ENCODE data around the gene B4GALT5. TPM values are rescaled to one million over a fixed set of nuclear protein-coding genes. Genes with fewer than 3 reads are reported as not detected.

Gene B4GALT5
- total RNA-seq, 2 experiments from 2014 or later = 9.8 to 18.8 TPM

DNA sequence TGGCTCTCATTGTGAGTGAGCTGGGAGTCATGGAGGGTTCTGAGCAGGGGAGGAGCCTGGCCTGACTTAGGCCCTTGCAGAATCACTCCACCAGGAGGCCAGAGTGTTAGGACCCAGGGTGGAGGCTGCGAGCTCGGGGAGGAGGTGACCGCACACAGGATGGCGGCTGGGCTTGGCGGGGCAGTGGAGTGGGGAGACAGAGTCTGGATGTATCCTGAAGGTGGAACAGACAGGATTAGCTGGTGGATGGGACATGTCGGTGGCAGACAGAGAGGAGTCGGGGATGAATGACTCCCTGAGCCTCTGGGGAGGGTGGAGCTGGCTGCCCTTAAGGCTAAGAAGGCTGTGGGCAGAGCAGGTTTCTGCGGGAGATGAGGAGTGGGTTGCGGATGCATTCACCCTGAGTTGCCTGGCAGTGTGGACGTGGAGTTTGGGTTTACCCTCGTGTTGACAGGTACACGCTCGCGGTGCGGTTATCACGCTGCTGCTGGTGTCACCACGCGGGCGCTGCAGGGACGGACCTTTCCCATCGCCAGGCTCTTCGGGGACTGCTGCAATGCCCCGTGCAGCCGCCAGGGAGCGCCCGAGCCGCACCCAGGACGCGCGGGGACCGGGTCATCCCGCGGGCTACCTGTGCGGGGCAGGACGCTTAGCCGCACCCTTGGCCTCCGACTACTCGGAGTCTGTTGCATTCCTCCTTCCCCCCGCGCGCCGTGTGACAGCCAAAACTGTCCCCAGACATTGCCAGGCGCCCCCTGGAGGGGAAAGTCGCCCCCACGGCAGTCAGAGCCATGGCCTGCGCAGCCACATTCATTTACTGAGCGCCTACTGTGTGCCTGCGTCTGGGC, 102.8 kb downstream of the B4GALT5 start:
- Histone ChIP-seq H3K27ac (ENCODE audit: low read depth, low read length, poor library complexity, severe bottlenecking) (no peak overlapping the region), H3K4me3 (ENCODE audit: low read depth, low read length, poor library complexity, severe bottlenecking) (peak overlapping the region; percentile 44), H3K36me3 (ENCODE audit: insufficient read depth, low read length) (no peaks in the 10 kb centered on the region), H3K4me1 (ENCODE audit: insufficient read depth, low read length, poor library complexity, severe bottlenecking) (peaks cover 15% of the 10 kb centered on the region), H3K79me2 (ENCODE audit: insufficient read depth, low read depth, low read length) (no peaks in the 10 kb centered on the region), H3K9me2 (ENCODE audit: insufficient read depth, low read length) (no peaks in the 10 kb centered on the region), H4K20me1 (ENCODE audit: insufficient read depth, low read length) (no peaks in the 10 kb centered on the region), H3K9me3 (ENCODE audit: low read length) (no peaks in the 10 kb centered on the region), H2AFZ (ENCODE audit: low read length) (peak overlapping the region; percentile 84), H3K4me2 (ENCODE audit: low read length) (peak overlapping the region; percentile 57)
- DNase-seq (ENCODE audit: low spot score) = peak; percentile 90
- intact Hi-C loops (cut with micrococcal nuclease; ENCODE audit: unreplicated experiment) = loop anchor here (1.0 to 5.0 kb wide), 7 partner anchors 22 to 318 kb away; no protein-coding TSS in a partner anchor
- BruUV-seq (replicated peaks) = no TSS peak
- no peak for TF ChIP-seq EZH2phosphoT487 (IDR thresholded peaks at IDR 0.05; ENCODE audit: borderline replicate concordance, low read depth, low read length)
- TF ChIP-seq, protein P1, sequence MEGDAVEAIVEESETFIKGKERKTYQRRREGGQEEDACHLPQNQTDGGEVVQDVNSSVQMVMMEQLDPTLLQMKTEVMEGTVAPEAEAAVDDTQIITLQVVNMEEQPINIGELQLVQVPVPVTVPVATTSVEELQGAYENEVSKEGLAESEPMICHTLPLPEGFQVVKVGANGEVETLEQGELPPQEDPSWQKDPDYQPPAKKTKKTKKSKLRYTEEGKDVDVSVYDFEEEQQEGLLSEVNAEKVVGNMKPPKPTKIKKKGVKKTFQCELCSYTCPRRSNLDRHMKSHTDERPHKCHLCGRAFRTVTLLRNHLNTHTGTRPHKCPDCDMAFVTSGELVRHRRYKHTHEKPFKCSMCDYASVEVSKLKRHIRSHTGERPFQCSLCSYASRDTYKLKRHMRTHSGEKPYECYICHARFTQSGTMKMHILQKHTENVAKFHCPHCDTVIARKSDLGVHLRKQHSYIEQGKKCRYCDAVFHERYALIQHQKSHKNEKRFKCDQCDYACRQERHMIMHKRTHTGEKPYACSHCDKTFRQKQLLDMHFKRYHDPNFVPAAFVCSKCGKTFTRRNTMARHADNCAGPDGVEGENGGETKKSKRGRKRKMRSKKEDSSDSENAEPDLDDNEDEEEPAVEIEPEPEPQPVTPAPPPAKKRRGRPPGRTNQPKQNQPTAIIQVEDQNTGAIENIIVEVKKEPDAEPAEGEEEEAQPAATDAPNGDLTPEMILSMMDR (conservative IDR thresholded peaks at IDR 0.05; ENCODE audit: low read length) = peak; percentile 99
- ChIA-PET CTCF (ENCODE audit: unreplicated experiment) (interaction anchor here (0.6 to 1.4 kb wide), 3 partner anchors 65 to 276 kb away, joined by 3 to 4 read pairs (median 4); no protein-coding TSS in a partner anchor), POLR2A (interaction anchor here (0.7 to 1.1 kb wide), 4 partner anchors 38 to 238 kb away, joined by 3 to 6 read pairs (median 4); no protein-coding TSS in a partner anchor)

DNA sequence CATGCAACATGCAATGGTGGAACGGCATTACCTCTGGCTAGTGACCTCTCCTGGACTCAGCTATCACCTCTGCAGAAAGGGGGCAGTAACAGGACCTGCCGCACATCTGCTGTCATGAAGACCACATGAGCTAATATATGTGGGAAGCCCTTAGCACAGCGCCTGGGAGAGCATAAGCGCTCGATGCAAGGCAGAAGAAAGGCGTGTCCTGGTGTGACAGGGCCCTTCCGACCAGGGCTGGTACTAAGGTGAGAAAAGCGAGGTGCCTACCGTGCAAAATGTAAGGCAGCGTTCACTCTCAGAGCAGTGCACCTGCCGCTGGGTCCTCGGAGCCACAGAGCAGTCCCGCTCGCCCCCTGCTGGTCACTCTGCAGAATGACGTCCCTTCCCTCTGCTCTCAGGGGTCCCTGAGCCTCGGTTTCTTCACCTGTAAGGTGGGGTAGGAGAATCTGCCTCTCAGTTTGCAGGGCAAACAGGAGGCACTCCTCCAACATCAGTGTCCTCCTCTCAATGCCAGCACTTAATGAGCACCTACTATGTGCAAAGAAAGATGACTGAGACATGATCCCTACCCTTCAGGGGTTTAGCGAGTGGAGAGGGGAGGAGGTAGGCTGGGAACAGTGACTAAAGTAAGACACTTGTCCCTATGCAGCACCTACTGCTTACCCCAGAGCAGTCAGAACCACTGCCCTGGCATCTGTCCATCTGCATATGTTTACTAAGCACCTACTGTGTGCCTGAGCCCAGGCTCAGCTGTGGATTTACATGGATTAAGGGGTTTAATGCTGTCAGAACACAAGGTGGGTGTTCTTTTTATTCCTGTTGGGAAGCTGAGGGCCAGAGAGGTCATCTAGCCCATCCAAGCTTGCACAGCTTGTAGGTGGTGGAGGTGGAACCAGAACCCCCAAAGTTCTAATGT, 104.7 kb downstream of the B4GALT5 start:
- TF ChIP-seq EZH2phosphoT487 (IDR thresholded peaks at IDR 0.05; ENCODE audit: borderline replicate concordance, low read depth, low read length) = no peak
- TF ChIP-seq, protein P1 (conservative IDR thresholded peaks at IDR 0.05; ENCODE audit: low read length) = peak; percentile 97
- H3K4me1 ChIP-seq (ENCODE audit: insufficient read depth, low read length, poor library complexity, severe bottlenecking) = peaks cover 25% of the 10 kb centered on the region
- ChIA-PET POLR2A (no interaction called here), CTCF (ENCODE audit: unreplicated experiment) (interaction anchor here (0.6 to 1.5 kb wide), 9 partner anchors 11 to 307 kb away, joined by 3 to 9 read pairs (median 4); no protein-coding TSS in a partner anchor)
- DNase-seq (ENCODE audit: low spot score) = peak; percentile 85
- peak overlapping the region; percentile 11 for H3K4me3 ChIP-seq (ENCODE audit: low read depth, low read length, poor library complexity, severe bottlenecking)
- no TSS peak for BruUV-seq (replicated peaks)
- H3K79me2 ChIP-seq (ENCODE audit: insufficient read depth, low read depth, low read length) = no peaks in the 10 kb centered on the region
- no peak overlapping the region for H3K27ac ChIP-seq (ENCODE audit: low read depth, low read length, poor library complexity, severe bottlenecking)
- no peaks in the 10 kb centered on the region for H3K9me2 ChIP-seq (ENCODE audit: insufficient read depth, low read length)
- no peaks in the 10 kb centered on the region for H3K9me3 ChIP-seq (ENCODE audit: low read length)
- H2AFZ ChIP-seq (ENCODE audit: low read length) = peak overlapping the region; percentile 5; the same call in 1 of the 2 replicates
- intact Hi-C loops (cut with micrococcal nuclease; ENCODE audit: unreplicated experiment) = loop anchor here (1.0 to 2.0 kb wide), 2 partner anchors 68 to 274 kb away; no protein-coding TSS in a partner anchor
- no peaks in the 10 kb centered on the region for H3K36me3 ChIP-seq (ENCODE audit: insufficient read depth, low read length)
- peak overlapping the region; percentile 66 for H3K4me2 ChIP-seq (ENCODE audit: low read length)
- no peaks in the 10 kb centered on the region for H4K20me1 ChIP-seq (ENCODE audit: insufficient read depth, low read length)
